Osteocyte (in vitro differentiated cells): ENCODE data around the gene IQSEC1. TPM values are rescaled to one million over a fixed set of nuclear protein-coding genes. Genes with fewer than 3 reads are reported as not detected.

Experiments
- DNase-seq: peaks from one replicate; pipeline ENCODE4 v3.0.0; 2021; ENCODE audit warnings: mixed read lengths; ENCODE audit not compliant: unreplicated experiment; ENCODE audit errors: extremely low spot score
- H3K27ac Mint-ChIP-seq: one replicate; pipeline ENCODE4 v1.8.0; 2021; ENCODE audit warnings: mild to moderate bottlenecking, mixed read lengths; ENCODE audit not compliant: unreplicated experiment
- H3K27me3 Mint-ChIP-seq: one replicate; pipeline ENCODE4 v1.8.0; 2021; ENCODE audit warnings: mixed read lengths; ENCODE audit not compliant: unreplicated experiment
- H3K36me3 Mint-ChIP-seq: one replicate; pipeline ENCODE4 v1.8.0; 2021; ENCODE audit warnings: mixed read lengths; ENCODE audit not compliant: unreplicated experiment
- H3K4me1 Mint-ChIP-seq: one replicate; pipeline ENCODE4 v1.8.0; 2021; ENCODE audit warnings: mixed read lengths; ENCODE audit not compliant: unreplicated experiment
- H3K4me3 Mint-ChIP-seq: one replicate; pipeline ENCODE4 v1.8.0; 2021; ENCODE audit warnings: mild to moderate bottlenecking, moderate library complexity, mixed read lengths; ENCODE audit not compliant: unreplicated experiment
- H3K9me3 Mint-ChIP-seq: one replicate; pipeline ENCODE4 v1.8.0; 2021; ENCODE audit warnings: mixed read lengths; ENCODE audit not compliant: unreplicated experiment
- total RNA-seq: library from RNA; stranded (reverse); gene quantifications from 2 replicates; pipeline ENCODE4 v1.2.1, GENCODE V29; 2021
- TF ChIP-seq, protein P1 (sequence below): fragments of 200-600 bp; sonication (generic); IDR thresholded peaks from 2 replicates; pipeline ENCODE4 v1.5.0; 2021; ENCODE audit warnings: antibody characterized with exemption, mild to moderate bottlenecking, moderate library complexity

IQSEC1 gene
- total RNA-seq, 1 donor from 2014 or later: 37.9 TPM

DNA sequence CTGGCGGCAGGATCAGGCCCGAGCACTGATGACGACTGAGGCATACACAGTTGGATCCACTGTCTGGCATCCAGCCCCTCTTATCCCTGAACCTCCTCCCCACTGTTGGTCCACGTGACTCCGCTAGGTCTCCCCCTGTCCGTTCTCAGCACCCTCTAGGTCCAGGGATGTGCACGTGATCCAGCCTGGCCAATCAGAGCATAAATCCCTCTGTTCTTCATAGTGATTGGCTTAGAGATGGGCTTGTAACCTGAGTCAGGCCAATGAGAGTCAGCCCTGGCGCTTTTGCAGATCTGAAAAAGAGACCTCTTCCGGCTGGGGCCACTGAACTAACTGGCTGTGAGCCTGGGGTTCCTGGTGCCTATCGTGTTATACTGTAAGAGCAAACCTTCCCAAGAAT lies 20.5 kb upstream of the IQSEC1 start:
- no peaks in the 10 kb centered on the region for H3K4me1 Mint-ChIP-seq
- no peaks in the 10 kb centered on the region for H3K36me3 Mint-ChIP-seq
- H3K4me3 Mint-ChIP-seq: no peak overlapping the region
- no peak overlapping the region for H3K27ac Mint-ChIP-seq
- TF ChIP-seq, protein P1, sequence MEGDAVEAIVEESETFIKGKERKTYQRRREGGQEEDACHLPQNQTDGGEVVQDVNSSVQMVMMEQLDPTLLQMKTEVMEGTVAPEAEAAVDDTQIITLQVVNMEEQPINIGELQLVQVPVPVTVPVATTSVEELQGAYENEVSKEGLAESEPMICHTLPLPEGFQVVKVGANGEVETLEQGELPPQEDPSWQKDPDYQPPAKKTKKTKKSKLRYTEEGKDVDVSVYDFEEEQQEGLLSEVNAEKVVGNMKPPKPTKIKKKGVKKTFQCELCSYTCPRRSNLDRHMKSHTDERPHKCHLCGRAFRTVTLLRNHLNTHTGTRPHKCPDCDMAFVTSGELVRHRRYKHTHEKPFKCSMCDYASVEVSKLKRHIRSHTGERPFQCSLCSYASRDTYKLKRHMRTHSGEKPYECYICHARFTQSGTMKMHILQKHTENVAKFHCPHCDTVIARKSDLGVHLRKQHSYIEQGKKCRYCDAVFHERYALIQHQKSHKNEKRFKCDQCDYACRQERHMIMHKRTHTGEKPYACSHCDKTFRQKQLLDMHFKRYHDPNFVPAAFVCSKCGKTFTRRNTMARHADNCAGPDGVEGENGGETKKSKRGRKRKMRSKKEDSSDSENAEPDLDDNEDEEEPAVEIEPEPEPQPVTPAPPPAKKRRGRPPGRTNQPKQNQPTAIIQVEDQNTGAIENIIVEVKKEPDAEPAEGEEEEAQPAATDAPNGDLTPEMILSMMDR: no peak
- DNase-seq: no peak
- H3K27me3 Mint-ChIP-seq: peaks cover 11% of the 10 kb centered on the region
- H3K9me3 Mint-ChIP-seq: no peaks in the 10 kb centered on the region

DNA sequence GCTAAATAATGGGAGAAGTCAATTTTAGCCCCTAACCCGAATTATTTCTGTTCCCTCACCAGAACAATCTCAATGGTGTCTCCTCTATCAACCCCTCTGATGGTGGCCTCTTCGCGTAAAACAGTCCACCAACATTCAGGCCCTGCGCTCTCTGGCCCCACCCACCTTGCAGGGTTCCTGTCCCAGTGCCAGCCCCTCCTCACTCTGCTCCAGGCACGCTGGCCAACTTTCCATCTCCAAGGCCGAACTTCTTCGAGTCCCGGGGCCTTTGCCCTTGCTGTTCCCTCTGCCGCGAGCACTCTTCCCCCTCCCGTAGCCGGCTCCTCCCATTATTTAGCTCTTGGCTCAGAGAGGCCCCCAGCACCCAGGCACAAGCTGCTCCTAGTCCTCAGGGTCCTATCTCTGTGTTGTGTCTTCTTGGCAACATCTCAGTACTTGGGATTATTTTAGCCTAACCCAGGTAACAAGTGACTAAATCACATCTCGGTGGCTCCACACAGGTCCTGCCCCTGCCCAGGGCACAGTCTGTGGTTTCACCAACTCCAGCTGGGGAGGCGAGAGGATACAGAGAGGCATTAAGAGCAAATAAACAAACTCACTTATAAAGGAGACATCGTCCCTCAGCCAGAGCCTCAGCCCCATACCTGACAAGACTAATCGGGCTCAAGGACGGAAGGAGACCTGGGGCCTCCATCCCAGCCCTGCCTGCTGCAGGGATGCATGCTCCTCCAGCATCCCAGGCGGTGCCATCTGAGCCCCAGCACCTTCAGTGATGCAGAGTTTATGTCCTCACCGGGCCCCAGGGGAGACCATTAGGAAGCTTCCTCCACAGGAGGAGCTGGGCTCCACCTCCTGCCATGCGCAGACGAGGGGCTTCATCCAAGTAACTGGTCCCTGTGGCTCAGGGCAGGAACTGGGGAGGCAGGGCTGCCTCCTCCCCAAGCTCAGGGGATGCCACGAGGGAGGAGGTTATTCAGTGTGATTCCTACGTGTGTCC lies 19.7 kb upstream of the IQSEC1 start:
- Mint-ChIP-seq H3K27ac (no peak overlapping the region), H3K4me3 (no peak overlapping the region), H3K9me3 (no peaks in the 10 kb centered on the region), H3K4me1 (peaks cover 5% of the 10 kb centered on the region), H3K36me3 (no peaks in the 10 kb centered on the region), H3K27me3 (peaks cover 7% of the 10 kb centered on the region)
- DNase-seq: no peak
- TF ChIP-seq, protein P1: no peak

DNA sequence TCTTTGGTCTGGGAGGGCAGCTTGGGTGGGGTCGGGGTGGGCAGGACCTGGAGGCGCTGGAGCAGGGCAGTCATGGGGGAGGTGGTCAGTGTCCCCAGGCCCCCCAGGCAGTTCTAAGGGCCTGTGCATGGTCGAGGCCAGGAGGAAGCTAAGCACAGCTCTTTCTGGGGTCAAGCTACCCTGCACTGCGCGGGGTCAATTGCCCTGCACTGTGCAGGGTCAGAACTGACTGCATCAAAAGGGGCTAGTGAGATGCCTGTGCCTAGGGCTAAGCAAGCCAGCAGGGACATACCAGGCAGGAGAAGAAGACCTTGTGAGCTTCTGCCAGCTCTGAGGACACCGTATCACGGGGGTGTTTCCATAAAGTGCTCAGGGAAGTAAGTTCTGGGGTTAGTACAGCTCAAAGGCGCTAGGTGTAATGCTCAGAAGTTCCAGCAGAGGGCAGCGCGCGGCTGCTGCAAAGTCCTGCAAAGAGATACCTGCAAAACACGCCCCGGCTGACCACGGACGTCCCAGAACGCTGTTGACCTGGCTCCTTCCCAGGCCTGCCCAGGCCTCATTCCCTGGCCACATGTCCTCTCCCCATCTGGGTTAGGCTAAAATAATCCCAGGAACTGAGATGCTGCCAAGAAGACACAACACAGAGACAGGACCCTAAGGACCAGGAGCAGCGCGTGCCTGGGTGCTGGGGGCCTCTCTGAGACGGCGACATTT lies 18.8 kb upstream of the IQSEC1 start:
- peaks cover 10% of the 10 kb centered on the region for H3K4me1 Mint-ChIP-seq
- DNase-seq: peak; percentile 90
- TF ChIP-seq, protein P1: peak; percentile 95
- no peak overlapping the region for H3K27ac Mint-ChIP-seq
- H3K36me3 Mint-ChIP-seq: no peaks in the 10 kb centered on the region
- H3K4me3 Mint-ChIP-seq: no peak overlapping the region
- no peaks in the 10 kb centered on the region for H3K9me3 Mint-ChIP-seq
- H3K27me3 Mint-ChIP-seq: peaks cover 7% of the 10 kb centered on the region

DNA sequence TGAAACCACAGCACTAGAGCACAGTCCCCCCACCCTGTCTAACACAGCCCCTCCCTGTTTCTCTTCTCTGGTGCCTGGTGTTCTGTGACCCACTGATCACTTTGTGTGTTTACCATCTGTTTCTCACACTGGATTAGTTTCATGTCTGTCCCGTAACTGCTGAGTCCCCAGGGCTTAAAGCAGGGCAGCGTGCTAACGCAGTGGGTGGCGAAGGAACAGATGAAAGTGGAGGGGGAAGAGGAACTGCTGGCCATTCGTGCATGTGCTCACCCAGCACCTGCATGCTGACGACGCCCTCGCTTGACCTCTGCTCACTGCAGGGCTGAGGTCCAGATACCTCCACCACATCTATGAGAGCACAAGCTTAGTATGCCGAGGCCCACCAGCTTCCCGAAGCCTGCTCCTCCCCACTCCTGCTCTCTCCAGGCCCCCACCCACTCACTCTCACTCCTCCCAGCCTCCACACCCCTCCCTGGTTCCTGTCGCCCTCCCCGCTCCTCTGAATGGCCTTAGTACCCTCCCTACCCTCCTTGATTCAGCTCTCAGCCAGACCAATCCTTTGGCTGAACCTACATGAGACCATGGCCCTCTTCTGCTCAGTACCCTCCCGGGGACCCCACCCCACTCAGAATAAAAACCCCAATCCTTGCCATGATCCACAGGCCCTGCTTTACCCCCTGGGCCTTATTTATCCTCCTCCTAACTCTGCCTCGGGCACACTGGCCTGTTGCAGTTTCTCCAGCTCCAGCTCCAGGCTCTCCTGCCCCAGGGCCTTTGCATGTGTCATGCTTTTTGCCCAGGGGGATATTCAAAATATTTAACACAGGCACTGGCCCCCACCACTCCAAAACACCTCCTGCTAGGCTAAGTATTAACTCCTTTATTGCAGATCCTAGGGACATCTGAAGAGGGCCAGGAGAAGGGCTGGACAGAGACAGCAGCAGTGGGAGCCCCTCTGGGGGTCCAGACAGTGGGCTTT lies 15.1 kb upstream of the IQSEC1 start:
- peaks cover 10% of the 10 kb centered on the region for H3K4me1 Mint-ChIP-seq
- H3K27ac Mint-ChIP-seq: no peak overlapping the region

More for the DNA sequence above, 15.1 kb upstream of the IQSEC1 start:
- Mint-ChIP-seq H3K27me3 (peaks cover 2% of the 10 kb centered on the region), H3K4me3 (no peak overlapping the region), H3K9me3 (no peaks in the 10 kb centered on the region), H3K36me3 (no peaks in the 10 kb centered on the region)
- TF ChIP-seq, protein P1: no peak
- no peak for DNase-seq
